ENCODE data around the gene B3GAT1.

B3GAT1 gene

DNA sequence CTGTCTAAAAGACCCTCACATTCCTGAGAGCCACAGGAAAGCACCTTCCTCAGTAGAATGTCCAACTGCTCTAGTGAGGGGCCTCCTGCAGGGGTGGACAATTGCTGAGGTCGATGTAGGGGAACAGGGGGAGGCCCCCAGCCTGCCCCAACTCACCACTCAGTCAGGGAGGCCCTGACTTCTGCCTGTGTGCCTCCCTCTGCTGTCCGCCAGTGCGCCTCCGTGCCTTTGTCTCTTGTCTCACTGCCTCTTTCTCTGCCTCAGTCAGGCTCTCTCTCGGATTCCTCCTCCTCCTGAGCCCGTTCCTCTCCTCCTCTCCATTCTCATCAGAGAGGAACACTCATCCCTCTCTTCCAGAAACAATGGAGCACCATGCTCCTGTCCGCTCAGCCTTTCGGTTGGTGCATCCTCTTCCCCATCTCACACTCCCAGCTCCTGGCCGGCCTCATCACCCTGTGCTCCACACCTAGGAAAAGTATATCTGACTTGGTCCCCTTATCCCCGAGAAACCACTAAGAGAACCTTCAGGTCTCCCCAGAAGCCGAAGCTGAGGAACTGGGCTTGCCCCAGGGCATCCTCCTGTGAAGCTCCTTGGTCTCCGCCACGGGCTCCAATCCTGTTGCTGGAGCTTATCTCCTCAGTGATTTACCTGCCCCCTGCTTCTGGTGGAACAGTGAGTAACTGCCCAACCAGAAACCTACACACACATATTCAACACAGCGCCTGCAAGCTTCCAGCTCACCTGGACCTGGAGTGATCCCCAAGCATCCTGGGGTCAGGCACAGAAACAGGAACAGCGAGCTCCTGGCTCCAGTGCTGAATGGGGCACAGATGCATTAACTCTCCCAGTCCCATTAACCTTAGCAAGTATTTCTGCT lies 2.3 kb downstream of the B3GAT1 start:
- no peak for DNase-seq (ENCODE audit: low read depth)

DNA sequence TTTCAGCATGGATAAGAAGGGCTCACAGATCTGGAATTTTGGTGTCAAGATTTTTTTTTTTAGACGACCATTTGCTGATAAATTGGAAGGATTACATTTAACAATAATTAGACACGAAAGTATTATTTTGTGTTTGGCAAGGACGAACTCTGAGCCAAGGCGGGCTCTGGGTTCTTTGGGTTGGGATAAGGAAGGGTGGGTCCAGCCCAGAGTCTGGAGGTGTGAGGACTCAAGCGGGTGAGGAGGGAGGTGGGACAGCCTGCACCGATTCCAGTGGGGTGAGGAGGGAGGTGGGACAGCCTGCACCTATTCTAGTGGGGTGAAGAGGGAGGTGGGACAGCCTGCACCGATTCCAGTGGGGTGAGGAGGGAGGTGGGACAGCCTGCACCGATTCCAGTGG lies 4.1 kb downstream of the B3GAT1 start:
- DNase-seq (ENCODE audit: low read depth) = no peak

DNA sequence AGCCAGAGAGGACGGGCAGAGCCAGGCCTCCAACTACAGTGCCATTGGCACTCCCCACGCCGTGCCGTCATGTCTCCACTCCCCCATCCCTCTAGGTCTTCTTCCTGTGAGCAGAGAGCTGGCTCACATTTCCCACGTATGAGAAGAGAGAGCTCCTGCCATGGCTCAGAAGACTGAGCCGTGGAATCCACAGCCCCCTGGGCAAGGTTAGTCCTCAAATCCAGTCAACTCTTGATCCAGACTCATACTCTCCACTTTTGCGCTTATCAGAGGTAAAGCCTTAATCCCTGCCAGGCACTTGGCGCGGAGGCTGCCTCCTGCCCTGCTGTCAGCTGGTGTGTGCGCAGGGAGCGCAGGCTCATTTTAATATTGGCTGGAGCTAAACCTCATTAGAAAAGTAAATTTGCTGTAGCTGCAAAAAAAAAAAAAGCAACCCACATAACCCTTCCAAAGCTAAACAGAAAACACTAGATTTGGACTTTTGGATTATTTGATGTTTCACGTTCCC lies 4.7 kb downstream of the B3GAT1 start:
- DNase-seq (ENCODE audit: low read depth) = no peak

DNA sequence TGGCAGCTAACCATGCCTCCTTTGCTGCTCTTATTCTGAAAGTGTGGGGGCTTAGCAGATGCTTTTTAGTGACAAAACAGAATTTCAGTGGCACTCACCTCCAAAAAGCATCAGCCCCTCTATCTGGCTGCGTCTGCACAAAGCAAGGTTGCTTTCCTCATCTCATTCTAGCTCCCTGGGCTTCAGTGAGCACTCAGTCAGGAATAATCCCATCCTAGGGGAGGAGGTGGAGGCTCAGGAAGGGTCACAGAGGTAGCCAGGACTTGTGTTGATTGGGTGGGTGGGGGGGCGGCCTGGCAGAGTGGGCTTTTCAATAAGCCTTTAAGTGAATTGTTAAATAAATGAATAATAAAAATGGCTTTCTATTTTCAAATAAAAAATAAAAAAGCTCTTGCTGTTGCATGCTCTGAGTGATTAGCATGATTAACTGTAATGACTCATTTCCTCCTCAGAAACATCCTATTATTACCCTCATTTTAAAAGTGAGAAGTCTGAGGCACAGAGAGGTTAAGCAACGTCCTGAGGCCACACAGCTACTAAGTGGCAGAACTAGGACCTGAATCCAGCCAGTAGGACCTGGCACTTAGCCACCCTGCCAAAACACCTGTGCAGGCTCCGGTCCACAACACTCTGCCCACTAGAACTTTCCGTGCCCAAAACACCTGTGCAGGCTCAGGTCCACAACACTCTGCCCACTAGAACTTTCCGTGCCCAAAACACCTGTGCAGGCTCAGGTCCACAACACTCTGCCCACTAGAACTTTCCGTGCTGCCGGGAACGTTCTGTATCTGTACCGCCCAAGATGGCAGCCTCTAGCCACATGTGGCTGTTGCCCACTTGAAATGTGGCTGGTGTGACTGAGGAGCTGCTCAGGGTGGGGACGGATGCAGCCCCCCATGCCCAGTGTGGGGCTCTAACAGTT lies 5.5 kb downstream of the B3GAT1 start:
- DNase-seq (ENCODE audit: low read depth) = no peak

DNA sequence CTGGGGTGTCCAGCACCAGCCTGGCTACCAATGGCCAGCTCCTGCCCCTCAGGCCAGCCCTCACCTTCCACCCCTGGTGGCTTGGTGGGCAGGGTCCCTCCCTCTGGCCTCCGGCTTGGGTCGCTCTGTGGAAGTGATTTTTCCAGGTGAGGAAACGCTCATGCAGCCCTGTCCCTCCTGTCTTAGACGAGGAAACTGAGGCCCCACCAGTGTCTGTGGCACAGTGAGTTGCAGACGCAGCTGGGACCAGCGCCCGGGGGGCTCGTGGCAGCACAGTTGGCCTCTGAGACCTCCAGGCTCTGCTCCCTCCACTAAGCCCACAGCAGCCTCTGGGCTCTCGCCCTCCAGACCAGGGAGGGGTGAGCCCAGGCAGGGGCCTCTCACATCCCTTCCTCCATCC lies 6.2 kb downstream of the B3GAT1 start:
- DNase-seq (ENCODE audit: low read depth) = no peak

DNA sequence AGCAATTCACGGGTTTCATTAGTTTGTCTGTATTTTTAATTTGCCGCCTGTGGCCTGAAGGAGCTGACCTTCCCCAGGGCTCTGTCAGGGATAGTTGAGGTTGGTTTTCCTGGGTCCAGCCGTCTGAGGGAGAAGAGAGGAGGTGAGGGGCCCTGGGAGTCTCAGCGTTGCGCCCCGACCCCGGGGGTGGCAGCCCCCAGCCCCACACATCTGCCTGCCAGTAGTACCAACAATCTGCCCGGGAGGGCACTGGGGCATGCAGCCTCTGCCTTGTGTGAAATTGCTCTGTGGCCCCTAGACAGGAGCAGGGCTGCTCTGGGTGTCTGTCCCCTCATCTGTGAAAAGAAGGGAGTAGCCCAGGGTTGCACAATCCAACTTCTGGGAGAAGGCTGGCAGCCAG lies 6.6 kb downstream of the B3GAT1 start:
- DNase-seq (ENCODE audit: low read depth) = no peak

DNA sequence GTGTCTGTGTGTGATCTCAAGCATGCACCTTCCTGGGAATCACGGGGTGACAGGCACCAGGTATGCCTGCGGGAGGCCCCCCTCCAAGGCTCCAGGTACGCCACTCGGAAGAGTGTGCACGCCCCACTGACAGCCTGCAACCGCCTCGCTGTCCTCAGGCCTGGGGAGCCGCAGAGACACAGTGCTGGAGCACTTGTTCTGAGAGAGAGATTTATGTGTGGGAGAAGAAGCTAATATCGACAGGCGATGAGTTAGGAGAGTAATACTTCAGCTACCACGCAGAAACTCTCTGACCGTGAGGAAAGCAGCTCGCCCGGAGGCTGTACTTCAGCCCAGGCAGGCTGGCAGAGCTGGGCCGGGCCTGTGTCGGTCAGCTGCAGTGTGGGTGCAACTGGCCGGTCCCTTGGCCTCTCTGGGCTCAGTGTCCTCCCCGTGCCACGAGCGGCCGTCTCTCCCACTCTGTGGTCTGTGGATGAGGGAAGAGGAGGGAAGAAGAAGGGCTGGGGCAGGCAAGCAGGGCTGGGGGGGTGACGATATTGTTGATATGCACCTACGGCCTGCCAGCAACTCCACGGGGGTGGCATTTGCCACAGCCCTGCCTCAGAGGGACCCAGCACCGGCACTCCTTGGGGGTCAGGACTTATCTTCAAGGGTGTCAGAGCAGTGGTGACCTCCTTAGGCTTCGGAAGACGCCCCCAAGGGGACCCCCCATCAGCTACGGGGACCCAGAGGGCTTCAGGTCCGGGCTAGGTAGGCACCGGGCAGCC lies 7.3 kb downstream of the B3GAT1 start:
- no peak for DNase-seq (ENCODE audit: low read depth)

DNA sequence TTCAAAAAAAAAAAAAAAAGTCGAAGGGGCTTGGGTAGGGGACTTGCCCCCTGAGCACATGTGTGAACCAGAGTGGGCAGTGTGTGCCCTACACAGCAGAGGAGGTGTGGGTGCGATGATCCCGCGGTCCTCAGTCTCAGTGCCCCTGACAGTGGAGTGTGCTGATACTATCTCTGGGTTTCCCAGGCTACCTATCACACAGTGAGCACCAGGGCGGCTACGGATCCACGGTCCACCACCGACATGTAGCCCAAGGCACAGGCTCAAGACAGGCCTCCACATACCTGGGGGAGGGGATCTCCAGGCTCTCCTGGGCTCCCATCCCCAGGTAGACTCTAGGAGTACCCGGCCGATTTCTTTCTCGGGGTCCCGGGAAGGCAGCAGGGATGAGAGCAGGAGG lies 9.1 kb downstream of the B3GAT1 start:
- no peak for DNase-seq (ENCODE audit: low read depth)

DNA sequence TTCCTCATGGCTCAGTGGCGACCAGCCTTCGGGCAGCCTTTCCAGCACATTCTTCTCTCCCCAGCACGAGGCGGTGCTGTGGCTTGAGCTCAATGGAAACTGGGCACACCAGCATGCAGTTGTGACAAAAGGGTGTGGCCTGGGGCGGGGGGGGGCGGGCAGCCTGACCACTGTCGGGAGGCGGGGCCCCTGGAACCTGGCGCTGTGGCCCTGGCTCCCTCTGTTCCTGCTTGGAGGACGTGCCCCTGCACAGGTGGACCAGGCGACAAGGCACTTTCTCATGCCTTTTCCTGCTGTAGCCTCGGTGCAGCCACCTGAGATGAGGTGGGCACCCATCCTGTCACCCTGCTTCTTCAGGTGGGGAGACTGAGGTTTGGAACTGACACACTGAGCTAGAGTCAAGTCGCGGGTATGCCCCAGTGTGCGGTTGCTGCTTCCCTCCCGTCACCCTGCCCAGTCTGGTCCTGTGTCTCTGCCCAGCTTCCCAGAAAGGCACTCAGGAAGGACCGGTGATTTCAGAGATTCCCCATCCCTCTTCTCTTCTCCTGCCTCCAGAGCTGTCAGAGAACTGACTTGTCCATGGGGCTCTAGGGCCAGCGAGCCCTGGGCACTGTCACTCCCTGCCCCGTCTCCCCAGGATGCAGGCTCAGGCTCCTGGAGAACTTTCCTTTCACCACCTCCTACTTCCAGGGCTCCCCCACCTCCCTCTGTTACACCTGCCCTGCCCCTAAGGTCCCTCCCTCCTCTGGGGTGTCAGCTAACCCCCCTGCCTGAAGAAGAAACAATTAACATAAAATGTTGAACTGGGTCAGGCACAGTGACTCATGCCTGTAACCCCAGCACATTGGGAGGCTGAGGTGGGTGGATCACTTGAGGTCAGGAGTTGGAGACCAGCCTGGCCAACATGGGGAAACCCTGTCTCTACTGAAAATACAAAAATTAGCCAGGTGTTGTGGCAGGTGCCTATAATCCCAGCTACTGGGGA lies 9.9 kb downstream of the B3GAT1 start:
- DNase-seq (ENCODE audit: low read depth) = no peak

DNA sequence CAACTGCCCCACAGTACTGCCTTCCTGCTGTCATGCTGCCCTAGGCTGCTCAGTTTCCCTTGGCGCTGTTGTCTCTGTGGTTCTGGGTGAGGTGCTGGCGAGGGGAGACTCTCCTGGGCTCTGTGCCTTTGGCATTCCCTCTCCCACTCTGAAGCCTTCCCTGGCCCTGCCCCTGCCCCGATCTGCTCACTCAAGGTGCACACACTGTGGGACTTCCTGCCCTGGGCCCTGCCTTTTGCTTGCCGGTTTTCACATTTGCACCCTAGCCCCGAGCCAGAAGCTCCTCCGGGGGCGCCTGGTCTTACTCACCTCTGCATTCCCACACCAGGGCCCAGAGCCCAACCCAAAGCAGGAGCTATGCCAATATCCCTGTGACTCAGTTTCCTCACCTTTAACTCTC lies 12.0 kb downstream of the B3GAT1 start:
- no peak for DNase-seq (ENCODE audit: low read depth)

DNA sequence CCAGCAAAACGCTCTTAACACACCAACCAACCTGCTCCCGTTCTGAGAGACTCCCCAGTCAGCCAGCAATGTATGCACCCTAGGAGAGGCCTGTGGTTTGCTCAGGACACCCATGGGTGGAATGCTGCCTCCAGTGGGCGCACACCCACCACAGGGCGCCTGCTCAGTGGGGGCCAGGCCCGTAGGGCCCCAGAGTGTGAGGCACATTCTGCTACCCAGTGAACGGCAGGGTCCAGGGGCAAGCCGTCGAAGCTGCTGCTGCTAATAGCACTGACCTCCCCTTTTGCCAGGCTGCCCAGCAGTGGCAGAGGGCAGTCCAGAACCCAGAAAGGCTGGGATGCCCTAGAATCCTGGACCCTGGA lies 12.8 kb downstream of the B3GAT1 start:
- DNase-seq (ENCODE audit: low read depth) = no peak

DNA sequence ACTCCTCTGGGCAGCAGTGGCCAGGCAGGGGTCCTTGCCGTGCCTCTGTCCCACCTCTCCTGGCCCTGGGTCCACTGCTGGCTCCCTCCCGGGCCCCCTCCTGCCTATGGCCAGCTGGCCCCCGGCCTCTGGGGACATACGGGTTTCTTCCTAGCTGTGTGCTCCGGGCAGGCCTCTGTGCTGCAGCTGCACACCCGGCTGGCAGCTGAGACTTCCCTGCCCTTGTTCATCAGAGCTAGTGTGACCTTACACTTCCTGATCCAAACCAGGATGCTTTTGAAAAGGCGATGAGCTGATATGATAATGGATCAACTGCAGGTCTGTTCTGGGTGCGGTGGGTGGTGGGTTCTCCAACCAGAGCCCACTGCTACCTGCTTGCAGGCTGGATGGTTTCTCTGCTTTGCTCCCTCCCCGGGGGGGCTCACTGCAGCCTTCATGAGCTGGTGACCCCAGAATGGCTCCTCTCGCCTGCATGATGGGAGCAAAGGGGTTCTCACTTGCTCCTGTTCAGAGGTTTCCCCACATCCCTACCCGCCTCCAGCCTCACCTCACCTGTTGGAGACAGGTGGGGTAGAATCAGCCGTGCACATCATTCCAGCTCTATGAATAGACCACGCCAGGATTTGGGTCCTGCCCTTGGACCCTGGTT lies 13.3 kb downstream of the B3GAT1 start:
- no peak for DNase-seq (ENCODE audit: low read depth)

DNA sequence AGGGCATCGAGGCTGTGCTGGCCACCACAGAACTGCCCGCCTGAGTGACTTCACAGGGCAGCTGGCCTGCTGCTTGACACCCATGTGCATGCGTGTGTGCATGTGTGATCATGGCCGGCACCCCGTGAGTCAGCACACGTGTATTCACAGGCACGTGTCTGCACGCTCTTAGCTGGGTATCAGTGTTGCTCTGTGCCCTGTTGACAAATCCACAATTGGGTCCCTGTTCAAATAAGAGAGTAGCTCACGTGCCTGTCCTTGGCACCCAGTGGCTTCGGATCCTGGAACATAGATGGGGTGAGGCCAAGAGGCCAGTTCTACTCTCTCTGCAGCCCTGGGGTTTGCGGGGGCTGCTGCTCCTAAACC lies 14.0 kb downstream of the B3GAT1 start:
- DNase-seq (ENCODE audit: low read depth) = no peak

DNA sequence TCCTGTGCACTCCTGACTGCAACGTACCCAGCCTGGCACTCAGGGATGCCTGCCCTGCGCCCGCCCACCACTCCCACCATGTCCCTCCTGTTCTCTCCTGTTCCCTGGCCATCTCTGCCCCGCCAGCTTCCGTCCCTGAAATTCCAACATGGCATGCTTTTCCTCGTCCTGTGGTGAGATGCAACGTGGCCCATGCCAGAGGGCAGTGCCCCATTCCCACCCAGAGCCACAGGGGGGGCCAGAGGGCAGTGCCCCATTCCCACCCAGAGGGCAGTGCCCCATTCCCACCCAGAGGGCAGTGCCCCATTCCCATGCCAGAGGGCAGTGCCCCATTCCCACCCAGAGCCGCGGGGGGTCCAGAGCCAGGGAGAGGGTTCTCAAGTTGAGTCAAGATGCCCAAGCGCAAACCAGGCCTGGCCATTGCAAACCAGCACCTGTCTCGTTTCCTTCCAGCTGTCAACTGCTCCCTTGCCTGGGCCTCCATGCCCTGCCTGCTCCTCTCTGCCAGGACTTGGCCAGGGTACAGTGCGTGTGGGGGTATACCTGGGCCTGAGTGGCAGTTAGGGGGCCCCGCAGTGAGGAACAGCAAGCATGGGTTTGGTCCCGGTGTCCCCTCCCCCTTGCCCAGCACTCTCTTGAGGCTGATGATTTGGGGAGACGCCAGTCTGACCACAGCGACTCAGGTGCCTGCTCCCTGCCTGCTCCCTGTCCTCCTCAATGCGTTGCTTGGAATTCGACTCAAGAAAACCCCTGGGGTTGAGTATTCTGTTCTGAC lies 14.6 kb downstream of the B3GAT1 start:
- no peak for DNase-seq (ENCODE audit: low read depth)

DNA sequence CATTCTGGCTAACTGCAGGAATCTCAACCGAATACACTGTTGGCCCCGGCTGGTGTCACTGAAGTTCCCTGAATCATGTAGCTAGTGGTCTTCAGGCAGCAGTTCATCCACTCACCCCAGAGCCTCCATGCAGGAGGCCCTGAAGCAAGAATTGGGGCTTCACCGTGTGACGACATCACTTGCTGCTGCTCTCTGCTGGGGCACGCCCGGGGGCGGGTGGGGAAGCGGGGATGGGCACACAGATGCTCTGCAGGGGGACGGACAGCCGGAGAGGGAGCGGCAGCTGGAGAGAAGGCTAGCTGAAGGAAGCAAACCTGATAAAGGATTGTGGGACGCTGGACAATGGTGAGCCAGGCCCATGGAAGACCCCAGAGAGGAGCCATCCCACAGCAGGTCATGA lies 17.0 kb downstream of the B3GAT1 start:
- no peak for DNase-seq (ENCODE audit: low read depth)

DNA sequence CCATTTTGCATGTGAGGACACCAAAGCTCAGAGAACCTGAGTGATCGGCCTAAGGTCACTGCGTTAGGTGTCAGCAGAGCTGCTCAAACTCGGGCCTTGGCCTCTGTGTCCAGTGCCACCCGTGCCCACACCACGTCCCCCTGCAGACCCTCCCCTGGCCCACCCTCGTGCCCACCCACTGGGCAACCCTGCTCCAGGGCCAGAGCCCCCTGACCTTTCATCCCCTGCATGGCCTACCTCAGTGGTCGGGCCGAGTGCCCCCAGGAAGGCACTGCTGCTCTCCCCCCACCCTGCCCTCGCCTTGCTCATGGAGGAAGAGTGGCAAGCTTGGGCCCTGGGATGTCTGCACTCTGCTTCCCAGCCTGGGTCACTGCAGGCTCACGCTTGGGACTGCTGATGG lies 17.7 kb downstream of the B3GAT1 start:
- DNase-seq (ENCODE audit: low read depth) = no peak

DNA sequence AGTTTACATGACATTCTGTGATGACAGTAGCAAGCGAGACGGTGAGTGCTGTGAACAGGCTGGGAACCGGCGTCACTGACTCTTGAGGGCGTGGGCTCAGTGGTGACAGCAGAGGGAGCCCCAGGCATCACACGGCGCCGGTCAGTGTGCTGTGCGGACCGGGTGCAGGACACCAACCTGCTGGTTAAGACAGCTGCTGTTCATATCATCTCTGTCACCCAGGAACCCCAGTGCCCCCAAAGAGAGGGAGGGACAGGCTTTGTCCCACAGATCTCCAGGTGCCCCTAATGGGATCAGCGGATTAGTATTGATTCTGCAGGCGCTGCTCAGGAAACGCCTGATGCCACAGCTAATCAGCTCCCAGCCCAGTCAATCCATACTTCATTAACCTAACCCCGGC lies 18.4 kb downstream of the B3GAT1 start:
- no peak for DNase-seq (ENCODE audit: low read depth)

DNA sequence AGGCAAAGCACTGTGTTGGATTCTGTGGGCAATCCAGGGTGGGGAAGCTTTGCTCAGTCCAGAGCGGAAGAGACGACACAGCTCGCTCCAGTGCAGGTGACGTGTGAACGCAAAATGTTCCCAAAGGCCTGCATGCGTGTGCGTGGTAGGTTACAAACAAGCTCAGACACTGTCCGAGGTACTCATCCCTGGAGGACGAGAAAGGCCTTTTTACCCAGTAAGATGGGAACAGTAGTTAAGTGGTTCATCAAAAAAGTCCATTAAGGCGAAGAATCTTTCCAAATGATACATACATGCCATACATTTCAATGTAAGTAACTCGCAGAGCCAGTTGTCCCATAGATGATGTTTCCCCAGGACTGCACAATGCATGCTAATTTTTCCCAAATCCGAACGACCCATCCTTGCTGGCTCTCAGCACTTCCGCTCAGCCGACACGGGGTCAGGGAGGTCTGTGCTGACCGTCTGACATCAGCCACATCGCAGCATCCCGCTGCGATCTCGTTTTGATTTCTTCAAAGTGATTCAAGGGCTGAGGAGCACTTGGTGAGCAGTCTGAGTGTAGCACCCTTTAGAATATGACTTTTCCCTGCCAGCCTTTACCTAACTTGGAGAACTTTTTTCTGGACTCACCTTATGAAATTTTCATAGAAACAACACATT lies 19.0 kb downstream of the B3GAT1 start:
- no peak for DNase-seq (ENCODE audit: low read depth)

DNA sequence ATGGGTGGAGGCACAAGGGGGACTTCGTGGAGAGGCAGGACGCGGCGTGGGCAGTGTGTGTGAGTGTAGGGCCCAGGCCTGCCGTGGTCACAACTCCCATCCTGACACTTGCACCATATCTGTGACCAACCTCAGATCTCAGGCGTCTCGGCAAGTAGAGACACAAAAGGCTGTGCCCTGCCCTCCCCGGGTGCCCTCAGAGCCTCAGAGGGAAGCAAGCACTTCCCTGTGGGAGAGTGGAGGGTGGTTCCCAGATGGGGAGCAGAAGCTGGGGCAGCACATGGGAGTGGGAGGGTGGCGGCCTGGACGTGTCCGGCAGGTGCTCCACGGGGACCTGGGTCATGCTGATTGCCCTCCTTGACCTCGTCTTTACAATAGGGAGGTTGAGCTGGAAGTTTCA lies 20.4 kb downstream of the B3GAT1 start:
- DNase-seq (ENCODE audit: low read depth) = no peak

Measured in activated T-cell treated with anti-CD3 and anti-CD28 coated beads for 48 hours (primary cell).